Measurements from ENCODE around the gene FAM163B.

DNA sequence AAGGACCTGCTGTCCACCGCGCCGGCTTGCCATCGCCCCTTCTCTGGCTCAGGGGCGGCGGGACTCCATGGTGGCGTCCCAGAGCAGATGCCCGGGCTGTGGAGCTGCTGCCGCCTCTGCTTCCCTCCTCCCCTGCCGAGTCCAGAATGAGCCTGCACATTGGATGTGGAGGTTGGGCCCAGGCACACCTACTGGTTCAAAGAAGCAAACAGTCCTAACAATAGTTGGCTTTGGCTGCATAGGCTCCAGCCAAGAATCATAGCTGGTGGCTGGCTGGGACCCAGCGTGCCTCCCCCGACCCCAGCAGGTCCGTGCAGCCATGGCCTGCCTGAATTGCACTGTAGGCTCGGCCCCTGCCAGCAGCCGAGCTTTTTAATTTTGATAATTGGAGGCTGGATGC, 48.9 kb downstream of the FAM163B start:
- TF ChIP-seq, protein P1, sequence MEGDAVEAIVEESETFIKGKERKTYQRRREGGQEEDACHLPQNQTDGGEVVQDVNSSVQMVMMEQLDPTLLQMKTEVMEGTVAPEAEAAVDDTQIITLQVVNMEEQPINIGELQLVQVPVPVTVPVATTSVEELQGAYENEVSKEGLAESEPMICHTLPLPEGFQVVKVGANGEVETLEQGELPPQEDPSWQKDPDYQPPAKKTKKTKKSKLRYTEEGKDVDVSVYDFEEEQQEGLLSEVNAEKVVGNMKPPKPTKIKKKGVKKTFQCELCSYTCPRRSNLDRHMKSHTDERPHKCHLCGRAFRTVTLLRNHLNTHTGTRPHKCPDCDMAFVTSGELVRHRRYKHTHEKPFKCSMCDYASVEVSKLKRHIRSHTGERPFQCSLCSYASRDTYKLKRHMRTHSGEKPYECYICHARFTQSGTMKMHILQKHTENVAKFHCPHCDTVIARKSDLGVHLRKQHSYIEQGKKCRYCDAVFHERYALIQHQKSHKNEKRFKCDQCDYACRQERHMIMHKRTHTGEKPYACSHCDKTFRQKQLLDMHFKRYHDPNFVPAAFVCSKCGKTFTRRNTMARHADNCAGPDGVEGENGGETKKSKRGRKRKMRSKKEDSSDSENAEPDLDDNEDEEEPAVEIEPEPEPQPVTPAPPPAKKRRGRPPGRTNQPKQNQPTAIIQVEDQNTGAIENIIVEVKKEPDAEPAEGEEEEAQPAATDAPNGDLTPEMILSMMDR (IDR thresholded peaks at IDR 0.05; ENCODE audit: insufficient read depth, low read depth, low read length) = no peak
- no peak for TF ChIP-seq EZH2 (IDR thresholded peaks at IDR 0.05; ENCODE audit: insufficient read depth, low read length)
